AG04450 (cell line): ENCODE results near the gene SEZ6L. TPM values are rescaled to one million over a fixed set of nuclear protein-coding genes. Genes with fewer than 3 reads are reported as not detected.

Experiments
- CTCF ChIA-PET: fragments of 300-600, 350-600 bp; formaldehyde crosslinking; extraction: SDS; loops from one replicate; lab custom pipeline; 2022; ENCODE audit warnings: antibody characterized with exemption, inconsistent platforms; lab: Charles Lee
- POLR2A ChIA-PET: fragments of 350-600 bp; formaldehyde crosslinking; extraction: SDS; loops from one replicate; lab custom pipeline; 2021; ENCODE audit warnings: antibody characterized with exemption, inconsistent platforms; lab: Yijun Ruan, JAX
- DNase-seq: peaks from one replicate; pipeline ENCODE4 v3.0.0-alpha.2; 2011; ENCODE audit warnings: low read depth, low spot score
- H3K27ac ChIP-seq: one replicate; pipeline ENCODE4 v1.5.1; 2012; ENCODE audit warnings: low read depth, low read length, control low read depth
- H3K27me3 ChIP-seq: one replicate; pipeline ENCODE4 v1.6.0; 2012; ENCODE audit warnings: low read length; ENCODE audit not compliant: control insufficient read depth, insufficient read depth
- H3K4me3 ChIP-seq: 2 replicates; pipeline ENCODE4 v1.5.1; 2011; ENCODE audit warnings: mild to moderate bottlenecking, low read depth, low read length, control low read depth
- H3K9me3 ChIP-seq: 2 replicates; pipeline ENCODE4 v1.5.1; 2012; ENCODE audit warnings: low read length; ENCODE audit not compliant: control insufficient read depth, insufficient read depth
- CTCF ChIP-seq: IDR thresholded peaks from 2 replicates; pipeline ENCODE4 v1.5.1; 2011; ENCODE audit warnings: low read depth, low read length, control low read depth, inconsistent platforms
- polyA plus RNA-seq: library from polyadenylated mRNA; depleted of rRNA; stranded (reverse); fragments of >200 nt; gene quantifications from 2 replicates; pipeline ENCODE4 v1.2.3, GENCODE V29; 2011

The SEZ6L gene
- polyA plus RNA-seq, 1 experiment, result not detected

DNA sequence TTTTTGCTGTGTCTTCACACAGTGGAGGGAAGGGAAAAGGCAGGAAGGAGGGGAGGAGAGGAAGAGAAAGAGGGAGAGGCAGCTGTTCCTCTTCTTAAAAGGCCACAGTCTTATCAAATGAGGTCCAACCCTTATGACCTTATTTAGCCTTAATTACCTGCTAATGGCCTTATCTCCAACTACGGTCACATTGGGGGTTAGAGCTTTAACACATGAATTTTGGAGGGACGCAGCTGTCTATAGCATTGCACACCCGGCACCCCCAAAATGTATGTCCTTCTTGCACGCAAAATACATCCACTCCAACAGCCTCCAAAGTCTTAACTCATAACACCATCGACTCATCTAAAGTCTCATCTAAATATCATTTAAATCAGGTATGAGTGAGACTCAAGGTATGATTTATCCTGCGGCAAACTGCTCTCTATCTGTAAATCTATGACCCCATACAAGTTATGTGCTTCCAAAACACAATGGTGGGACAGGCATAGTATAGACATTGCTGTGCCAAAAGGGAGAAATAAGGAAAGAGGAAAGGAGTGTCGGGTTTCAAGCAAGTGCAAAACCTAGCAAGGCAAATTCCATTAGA is 214.8 kb downstream of the SEZ6L start:
- POLR2A ChIA-PET, result no interaction called here
- H3K9me3 ChIP-seq, result no peaks in the 10 kb centered on the region
- H3K4me3 ChIP-seq, result no peak overlapping the region
- no peak for TF ChIP-seq CTCF
- H3K27me3 ChIP-seq, result peaks cover 5% of the 10 kb centered on the region
- CTCF ChIA-PET, result interaction anchor here (1.9 to 3.9 kb wide), 2 partner anchors 18 to 76 kb away, joined by 6 to 26 read pairs; no protein-coding TSS in a partner anchor
- no peak overlapping the region for H3K27ac ChIP-seq
- no peak for DNase-seq

DNA sequence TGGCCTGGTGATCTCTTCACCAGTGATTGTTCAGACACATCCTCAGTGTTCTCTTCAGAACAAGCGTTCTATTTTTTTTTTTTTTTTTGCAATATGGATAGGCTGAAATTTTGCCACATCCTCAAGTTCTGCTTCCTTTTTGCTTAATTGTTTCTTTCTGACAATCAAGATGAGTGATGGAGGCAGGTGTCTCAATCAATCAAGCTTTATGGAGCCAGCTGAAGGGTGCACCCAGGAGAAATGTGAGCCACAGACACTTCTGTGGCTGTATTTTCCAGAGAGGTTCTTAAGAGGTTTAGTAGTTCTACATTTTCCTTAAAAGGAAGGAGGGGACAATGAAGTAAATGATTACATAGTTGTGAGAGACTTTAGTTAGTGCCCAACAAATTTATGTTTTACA is 215.9 kb downstream of the SEZ6L start:
- DNase-seq, result no peak
- CTCF ChIA-PET, result interaction anchor here (0.9 kb wide), 1 partner anchor 18 kb away, joined by 3 read pairs; no protein-coding TSS in a partner anchor
- TF ChIP-seq CTCF, result no peak
- H3K27me3 ChIP-seq, result no peaks in the 10 kb centered on the region
- POLR2A ChIA-PET, result no interaction called here
- H3K27ac ChIP-seq, result no peak overlapping the region
- no peaks in the 10 kb centered on the region for H3K9me3 ChIP-seq
- H3K4me3 ChIP-seq, result no peak overlapping the region

GRCh38 chr22:26389125-26389524 is 219.9 kb downstream of the SEZ6L start:
- no peak for TF ChIP-seq CTCF
- Histone ChIP-seq H3K27me3 (peaks cover 1% of the 10 kb centered on the region), H3K9me3 (no peaks in the 10 kb centered on the region), H3K4me3 (no peak overlapping the region), H3K27ac (no peak overlapping the region)
- POLR2A ChIA-PET, result no interaction called here
- DNase-seq, result no peak
- CTCF ChIA-PET, result interaction anchor here (0.5 to 1.9 kb wide), 5 partner anchors 13 to 127 kb away, joined by 3 to 11 read pairs (median 3); no protein-coding TSS in a partner anchor

DNA sequence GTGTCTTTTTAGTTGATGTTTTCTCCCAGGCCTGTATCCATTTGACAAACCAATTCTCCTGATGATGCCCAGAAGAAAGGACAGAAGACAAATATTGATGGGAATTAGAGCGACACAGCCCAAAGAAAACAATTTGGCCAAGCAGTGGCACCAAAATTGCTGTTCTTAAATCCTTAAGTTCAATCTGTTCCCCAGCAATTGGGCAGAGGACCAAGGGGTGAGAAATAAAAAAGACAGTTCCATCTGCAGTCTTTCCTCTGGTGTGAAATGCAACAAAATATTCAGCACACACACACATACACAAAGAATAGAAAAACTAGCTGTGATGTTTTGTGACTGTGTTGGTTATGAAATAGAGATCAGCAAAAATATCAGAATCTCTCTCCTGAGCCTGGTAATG is 221.8 kb downstream of the SEZ6L start:
- CTCF ChIA-PET, result interaction anchor here (1.3 to 1.8 kb wide), 2 partner anchors 23 to 274 kb away, joined by 5 read pairs; no protein-coding TSS in a partner anchor
- H3K9me3 ChIP-seq, result no peaks in the 10 kb centered on the region
- no peak overlapping the region for H3K4me3 ChIP-seq
- DNase-seq, result no peak
- H3K27me3 ChIP-seq, result peaks cover 6% of the 10 kb centered on the region
- TF ChIP-seq CTCF, result no peak
- H3K27ac ChIP-seq, result no peak overlapping the region
- POLR2A ChIA-PET, result no interaction called here

GRCh38 chr22:26391623-26392022 is 222.4 kb downstream of the SEZ6L start:
- ChIA-PET POLR2A (no interaction called here), CTCF (interaction anchor here (1.3 to 1.9 kb wide), 3 partner anchors 24 to 274 kb away, joined by 5 read pairs; no protein-coding TSS in a partner anchor)
- Histone ChIP-seq H3K4me3 (no peak overlapping the region), H3K27me3 (peaks cover 8% of the 10 kb centered on the region), H3K9me3 (no peaks in the 10 kb centered on the region), H3K27ac (no peak overlapping the region)
- DNase-seq, result no peak
- no peak for TF ChIP-seq CTCF
